CD14-positive monocyte (primary cell): ENCODE results near the gene C10orf95. TPM values are rescaled to one million over a fixed set of nuclear protein-coding genes. Genes with fewer than 3 reads are reported as not detected.

Experiments used
- DNase-seq, 3 donors: peaks; one replicate each; pipeline ENCODE4 v3.0.0-alpha.2; 2011 to 2022
- H2AFZ ChIP-seq: 2 replicates; pipeline ENCODE4 v1.6.0; 2012; ENCODE audit warnings: mild to moderate bottlenecking, low read depth, low read length, inconsistent platforms; ENCODE audit not compliant: insufficient read depth, poor library complexity, severe bottlenecking
- H3K27ac ChIP-seq, 2 donors: 1 replicate in 1 of 2; 2 replicates in 1 of 2; pipeline ENCODE4 v1.5.1; 2012 to 2013; ENCODE audit warnings: low read length in 2 of 2, control low read depth in 1 of 2, inconsistent platforms in 1 of 2, low read depth in 1 of 2, mild to moderate bottlenecking in 1 of 2
- H3K27me3 ChIP-seq, 2 donors: one replicate each; pipeline versions ENCODE4 v1.6.0 to v1.6.1; 2011 to 2013; ENCODE audit warnings: low read length in 2 of 2; ENCODE audit not compliant: control insufficient read depth in 2 of 2, insufficient read depth in 2 of 2
- H3K36me3 ChIP-seq, 2 donors: replicated peaks in 1 of 2; 1 replicate in 1 of 2; 2 replicates in 1 of 2; pipeline versions ENCODE4 v1.5.1 to v1.6.1; 2012 to 2013; ENCODE audit warnings: low read length in 2 of 2, control low read depth in 1 of 2, inconsistent platforms in 1 of 2, mild to moderate bottlenecking in 1 of 2; ENCODE audit not compliant: insufficient read depth in 2 of 2, control insufficient read depth in 1 of 2
- H3K4me1 ChIP-seq, 2 donors: 1 replicate in 1 of 2; 2 replicates in 1 of 2; pipeline versions ENCODE4 v1.5.1 to v1.6.1; 2012 to 2013; ENCODE audit warnings: low read length in 2 of 2, control low read depth in 1 of 2, inconsistent platforms in 1 of 2, mild to moderate bottlenecking in 1 of 2, moderate library complexity in 1 of 2; ENCODE audit not compliant: insufficient read depth in 2 of 2, control insufficient read depth in 1 of 2
- H3K4me2 ChIP-seq: replicated peaks from 2 replicates; pipeline ENCODE3; 2012; ENCODE audit warnings: low read length, moderate library complexity, mild to moderate bottlenecking; ENCODE audit not compliant: poor library complexity, severe bottlenecking; ENCODE audit errors: extremely low read depth
- H3K4me3 ChIP-seq, 3 experiments: fragments of 200-600 bp in 1 of 3; sonication (generic) in 1 of 3; replicated peaks in 1 of 3; 1 replicate in 2 of 3; 2 replicates in 1 of 3; pipeline ENCODE4 v1.5.1; 2011 to 2013; ENCODE audit warnings: low read length in 3 of 3, mild to moderate bottlenecking in 3 of 3, control low read depth in 2 of 3, low read depth in 2 of 3, inconsistent platforms in 1 of 3, moderate library complexity in 1 of 3
- H3K79me2 ChIP-seq: 2 replicates; pipeline ENCODE4 v1.6.0; 2012; ENCODE audit warnings: mild to moderate bottlenecking, control low read depth, inconsistent platforms, low read length, moderate library complexity; ENCODE audit not compliant: insufficient read depth
- H3K9ac ChIP-seq: 2 replicates; pipeline ENCODE4 v1.6.0; 2017; ENCODE audit warnings: low read length, mild to moderate bottlenecking; ENCODE audit not compliant: insufficient read depth, poor library complexity, severe bottlenecking
- H3K9me3 ChIP-seq, 2 donors: replicated peaks in 1 of 2; 1 replicate in 1 of 2; 2 replicates in 1 of 2; pipeline versions ENCODE4 v1.5.1 to v1.6.1; 2012 to 2013; ENCODE audit warnings: low read length in 2 of 2, control low read depth in 1 of 2; ENCODE audit not compliant: control insufficient read depth in 1 of 2, insufficient read depth in 1 of 2
- H4K20me1 ChIP-seq: 2 replicates; pipeline ENCODE4 v1.6.0; 2012; ENCODE audit warnings: mild to moderate bottlenecking, low read length, control low read depth, moderate library complexity; ENCODE audit not compliant: insufficient read depth
- H3K27ac Mint-ChIP-seq, 7 donors: one replicate each; pipeline ENCODE4 v1.8.0; 2020; ENCODE audit warnings: mild to moderate bottlenecking in 7 of 7, mixed read lengths in 7 of 7, moderate library complexity in 6 of 7, inconsistent platforms in 2 of 7
- H3K27me3 Mint-ChIP-seq, 3 donors: one replicate each; pipeline ENCODE4 v1.8.0; 2021 to 2022; ENCODE audit warnings: low read depth in 3 of 3, mild to moderate bottlenecking in 3 of 3, mixed read lengths in 3 of 3, moderate library complexity in 3 of 3, inconsistent platforms in 1 of 3
- H3K36me3 Mint-ChIP-seq, 2 donors: one replicate each; pipeline ENCODE4 v1.8.0; 2020; ENCODE audit warnings: mixed read lengths in 2 of 2, inconsistent platforms in 1 of 2, mild to moderate bottlenecking in 1 of 2
- H3K4me1 Mint-ChIP-seq: one replicate; pipeline ENCODE4 v1.8.0; 2020; ENCODE audit warnings: mild to moderate bottlenecking, mixed read lengths
- H3K4me3 Mint-ChIP-seq, 2 donors: one replicate each; pipeline ENCODE4 v1.8.0; 2020; ENCODE audit warnings: mild to moderate bottlenecking in 2 of 2, mixed read lengths in 2 of 2, moderate library complexity in 1 of 2
- H3K9me3 Mint-ChIP-seq, 7 donors: one replicate each; pipeline ENCODE4 v1.8.0; 2020 to 2022; ENCODE audit warnings: mixed read lengths in 7 of 7, mild to moderate bottlenecking in 6 of 7, moderate library complexity in 6 of 7, inconsistent platforms in 2 of 7
- WGBS: methylation state at CpG from one replicate; pipeline ENCODE4 v1.1.5; 2013; ENCODE audit warnings: missing lambda C conversion rate; ENCODE audit not compliant: insufficient coverage; 5-methylcytosine and 5-hydroxymethylcytosine counted together
- intact Hi-C, 2 donors: fragments of 100-400 bp; cut with micrococcal nuclease; formaldehyde crosslinking; loops; one replicate each; pipeline versions ENCODE4 v1.15.0 to v1.15.1; 2023
- polyA plus RNA-seq, 3 donors: library from polyadenylated mRNA; depleted of rRNA in 1 of 3; unstranded in 2 of 3; stranded (reverse) in 1 of 3; fragments of 300-500 nt in 2 of 3; fragments of >200 nt in 1 of 3; fragmentation: Illumina TruSeq in 2 of 3; gene quantifications; 1 replicate in 2 of 3; 2 replicates in 1 of 3; pipeline ENCODE4 v1.2.3, GENCODE V29; 2012 to 2021
- TF ChIP-seq, protein P1 (sequence below): fragments of 200-600 bp; IDR thresholded peaks from one replicate; pipeline ENCODE4 v1.8.0; 2022; ENCODE audit warnings: antibody characterized with exemption, mild to moderate bottlenecking

C10orf95 gene
- polyA plus RNA-seq, 3 donors: 0.27 TPM; not detected in 2

DNA sequence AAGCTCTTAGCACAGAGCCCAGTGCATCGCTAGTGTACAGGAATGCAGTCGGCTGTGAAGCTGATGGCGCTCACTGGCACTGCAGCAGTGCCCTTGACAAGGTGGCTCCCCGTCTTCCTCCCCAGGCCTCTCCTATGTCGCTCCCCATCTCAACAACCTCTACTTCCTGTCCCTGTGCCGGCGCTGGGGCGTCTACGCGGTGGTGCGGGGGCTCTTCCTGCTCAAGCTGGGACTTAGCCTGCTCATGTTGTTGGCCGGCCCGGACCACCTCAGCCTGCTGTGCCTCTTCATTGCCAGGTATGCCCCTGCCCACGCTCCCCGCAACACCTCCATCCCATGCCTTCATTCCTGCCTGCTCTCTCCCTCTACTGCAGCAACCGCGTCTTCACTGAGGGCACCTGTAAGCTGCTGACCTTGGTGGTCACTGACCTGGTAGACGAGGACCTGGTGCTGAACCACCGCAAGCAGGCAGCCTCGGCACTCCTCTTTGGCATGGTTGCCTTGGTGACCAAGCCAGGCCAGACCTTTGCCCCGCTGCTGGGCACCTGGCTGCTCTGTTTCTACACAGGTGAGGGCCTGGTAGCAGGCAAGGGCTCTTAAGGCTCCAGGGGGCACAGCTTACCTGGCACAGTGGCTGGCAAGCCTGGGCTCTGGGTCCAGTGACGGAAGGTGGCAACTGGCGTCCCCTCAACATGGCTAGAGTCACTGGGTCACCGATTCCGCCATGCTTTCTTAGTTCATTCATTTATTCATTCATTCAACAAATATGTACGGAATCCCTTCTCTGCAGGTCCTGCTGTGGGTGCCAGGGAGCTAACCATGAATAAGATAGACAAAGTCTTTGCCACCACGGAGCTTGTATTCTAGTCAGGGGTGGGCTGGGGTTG is 22.3 kb upstream of the C10orf95 start:
- H3K79me2 ChIP-seq: no peaks in the 10 kb centered on the region
- H3K9ac ChIP-seq: no peak overlapping the region
- no peak overlapping the region for H3K27ac ChIP-seq
- H3K4me1 Mint-ChIP-seq: peaks cover 21% of the 10 kb centered on the region
- no peak overlapping the region for H3K4me2 ChIP-seq
- no peak overlapping the region for H3K4me3 ChIP-seq
- peaks cover 33 to 44% of the 10 kb centered on the region in 2 donors for H3K36me3 Mint-ChIP-seq
- DNase-seq: peak in 1 of 3 donors; percentile 2
- no peaks in the 10 kb centered on the region for H4K20me1 ChIP-seq
- intact Hi-C loops: loop anchor here in 1 of 2 donors (10.0 kb wide), 1 partner anchor 79 kb away; the partner anchor contains the start of gene NFKB2
- WGBS: 79% methylated on average over 24 of the region's 27 CpGs
- no peaks in the 10 kb centered on the region for H3K27me3 ChIP-seq
- H3K9me3 ChIP-seq: no peaks in the 10 kb centered on the region
- H3K4me1 ChIP-seq: peaks cover 16 to 20% of the 10 kb centered on the region in 2 donors
- no peaks in the 10 kb centered on the region for H3K9me3 Mint-ChIP-seq
- H3K27me3 Mint-ChIP-seq: peaks cover 0 to 3% (median 2%) of the 10 kb centered on the region in 3 donors
- H2AFZ ChIP-seq: no peak overlapping the region
- no peak overlapping the region for H3K4me3 Mint-ChIP-seq
- TF ChIP-seq, protein P1, sequence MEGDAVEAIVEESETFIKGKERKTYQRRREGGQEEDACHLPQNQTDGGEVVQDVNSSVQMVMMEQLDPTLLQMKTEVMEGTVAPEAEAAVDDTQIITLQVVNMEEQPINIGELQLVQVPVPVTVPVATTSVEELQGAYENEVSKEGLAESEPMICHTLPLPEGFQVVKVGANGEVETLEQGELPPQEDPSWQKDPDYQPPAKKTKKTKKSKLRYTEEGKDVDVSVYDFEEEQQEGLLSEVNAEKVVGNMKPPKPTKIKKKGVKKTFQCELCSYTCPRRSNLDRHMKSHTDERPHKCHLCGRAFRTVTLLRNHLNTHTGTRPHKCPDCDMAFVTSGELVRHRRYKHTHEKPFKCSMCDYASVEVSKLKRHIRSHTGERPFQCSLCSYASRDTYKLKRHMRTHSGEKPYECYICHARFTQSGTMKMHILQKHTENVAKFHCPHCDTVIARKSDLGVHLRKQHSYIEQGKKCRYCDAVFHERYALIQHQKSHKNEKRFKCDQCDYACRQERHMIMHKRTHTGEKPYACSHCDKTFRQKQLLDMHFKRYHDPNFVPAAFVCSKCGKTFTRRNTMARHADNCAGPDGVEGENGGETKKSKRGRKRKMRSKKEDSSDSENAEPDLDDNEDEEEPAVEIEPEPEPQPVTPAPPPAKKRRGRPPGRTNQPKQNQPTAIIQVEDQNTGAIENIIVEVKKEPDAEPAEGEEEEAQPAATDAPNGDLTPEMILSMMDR: no peak
- peaks cover 2 to 26% of the 10 kb centered on the region in 2 donors for H3K36me3 ChIP-seq
- H3K27ac Mint-ChIP-seq: peak overlapping the region in 1 of 7 donors; percentile 51

DNA sequence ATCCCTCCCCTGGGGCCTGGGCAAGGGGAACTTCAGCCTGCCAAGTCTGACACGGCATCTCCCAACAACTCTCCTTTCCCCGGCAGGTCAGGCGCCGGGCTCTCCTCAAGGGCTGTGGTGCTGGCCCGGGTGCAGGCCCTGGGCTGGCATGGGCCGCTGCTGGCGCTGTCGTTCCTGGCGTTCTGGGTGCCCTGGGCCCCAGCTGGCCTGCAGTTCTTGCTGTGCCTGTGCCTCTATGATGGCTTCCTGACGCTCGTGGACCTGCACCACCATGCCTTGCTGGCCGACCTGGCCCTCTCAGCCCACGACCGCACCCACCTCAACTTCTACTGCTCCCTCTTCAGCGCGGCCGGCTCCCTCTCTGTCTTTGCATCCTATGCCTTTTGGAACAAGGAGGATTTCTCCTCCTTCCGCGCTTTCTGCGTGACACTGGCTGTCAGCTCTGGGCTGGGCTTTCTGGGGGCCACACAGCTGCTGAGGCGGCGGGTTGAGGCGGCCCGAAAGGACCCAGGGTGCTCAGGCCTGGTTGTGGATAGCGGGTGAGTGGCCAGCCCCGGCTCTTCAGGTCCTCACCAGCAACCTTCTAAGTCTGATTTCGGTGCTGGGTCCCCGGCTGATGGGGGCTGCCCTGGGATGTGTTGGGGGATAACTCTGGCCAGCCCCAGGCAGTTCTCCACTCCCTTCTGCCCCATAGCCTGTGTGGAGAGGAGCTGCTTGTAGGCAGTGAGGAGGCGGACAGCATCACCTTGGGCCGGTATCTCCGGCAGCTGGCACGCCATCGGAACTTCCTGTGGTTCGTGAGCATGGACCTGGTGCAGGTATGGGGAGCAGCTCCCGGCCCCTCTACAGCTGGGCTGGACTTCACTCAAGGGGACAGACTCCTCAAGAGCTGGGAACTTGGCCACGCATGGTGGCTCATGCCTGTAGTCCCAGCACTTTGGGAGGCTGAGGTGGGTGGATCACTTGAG is 19.5 kb upstream of the C10orf95 start:
- Histone ChIP-seq H3K9me3 (no peaks in the 10 kb centered on the region), H3K79me2 (no peaks in the 10 kb centered on the region), H4K20me1 (no peaks in the 10 kb centered on the region), H3K4me2 (no peak overlapping the region), H3K4me1 (peaks cover 30 to 36% of the 10 kb centered on the region in 2 donors), H3K9ac (no peak overlapping the region), H3K4me3 (no peak overlapping the region), H3K27me3 (no peaks in the 10 kb centered on the region), H3K36me3 (peaks cover 2 to 11% of the 10 kb centered on the region in 2 donors), H3K27ac (peak overlapping the region in 1 of 2 donors; percentile 86), H2AFZ (no peak overlapping the region)
- Mint-ChIP-seq H3K36me3 (peaks cover 26 to 38% of the 10 kb centered on the region in 2 donors), H3K9me3 (no peaks in the 10 kb centered on the region), H3K4me1 (peaks cover 37% of the 10 kb centered on the region), H3K27me3 (peaks cover 0 to 6% (median 2%) of the 10 kb centered on the region in 3 donors), H3K4me3 (peak overlapping the region in 1 of 2 donors; percentile 20), H3K27ac (peak overlapping the region in 3 of 7 donors; percentile 54 to 96 (median 95))
- intact Hi-C loops: loop anchor here in 1 of 2 donors (10.0 kb wide), 1 partner anchor 76 kb away; the partner anchor contains the start of gene NFKB2
- 96% methylated on average over 29 of the region's 36 CpGs for WGBS
- TF ChIP-seq, protein P1: no peak
- DNase-seq: peak in 1 of 3 donors; percentile 3
